T1000 (cell line): Measurements from ENCODE around the gene KDSR.

Experiments used
- DNase-seq: peaks from one replicate; lab custom pipeline; 2025; ENCODE audit warnings: mixed read lengths; lab: John Stamatoyannopoulos, UW

The KDSR gene, protein sequence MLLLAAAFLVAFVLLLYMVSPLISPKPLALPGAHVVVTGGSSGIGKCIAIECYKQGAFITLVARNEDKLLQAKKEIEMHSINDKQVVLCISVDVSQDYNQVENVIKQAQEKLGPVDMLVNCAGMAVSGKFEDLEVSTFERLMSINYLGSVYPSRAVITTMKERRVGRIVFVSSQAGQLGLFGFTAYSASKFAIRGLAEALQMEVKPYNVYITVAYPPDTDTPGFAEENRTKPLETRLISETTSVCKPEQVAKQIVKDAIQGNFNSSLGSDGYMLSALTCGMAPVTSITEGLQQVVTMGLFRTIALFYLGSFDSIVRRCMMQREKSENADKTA

DNA sequence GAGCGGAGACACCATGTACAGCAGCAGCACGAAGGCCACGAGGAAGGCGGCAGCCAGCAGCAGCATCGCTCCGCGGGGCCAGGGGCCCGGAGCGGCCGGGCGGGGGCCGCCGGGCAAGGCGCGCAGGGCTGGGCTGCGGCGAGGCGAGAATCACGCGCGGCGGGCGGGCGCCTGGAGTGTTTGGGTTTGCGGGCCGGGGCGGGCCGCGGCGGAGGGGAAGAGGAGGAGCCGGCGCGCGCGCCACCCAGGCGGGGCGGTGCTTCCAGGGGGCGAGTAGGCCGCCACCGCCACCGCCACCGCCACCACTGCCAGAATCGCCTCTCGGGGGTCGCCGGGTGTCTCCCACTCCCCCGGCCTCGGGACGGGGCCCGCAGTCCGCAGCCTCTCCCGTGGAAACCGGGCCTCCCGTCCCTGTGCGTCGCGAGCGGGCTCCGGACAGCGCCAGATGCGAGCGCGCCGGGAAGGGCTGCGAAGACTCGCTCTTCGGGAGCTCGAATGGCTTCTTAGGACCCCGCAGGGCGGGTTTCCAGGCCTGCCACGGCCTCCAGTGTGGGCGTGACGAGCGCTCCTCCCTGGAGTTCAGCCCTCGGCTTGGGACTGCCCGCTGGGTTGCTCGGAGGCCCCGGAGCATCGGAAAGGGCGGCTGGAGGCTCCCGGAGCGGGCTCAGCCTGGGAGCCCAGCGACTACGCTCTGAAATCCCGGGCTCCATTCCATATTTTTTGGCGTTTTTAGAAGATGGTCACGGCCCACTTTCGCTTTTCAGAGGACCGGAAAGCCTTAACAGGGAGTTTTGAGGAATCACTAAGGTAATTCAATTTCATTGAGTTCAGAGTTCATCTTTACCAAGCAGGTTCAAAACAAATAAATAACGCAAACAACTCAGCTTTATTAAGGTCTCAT lies at the start of gene KDSR:
Gene KDSR, minus strand, starts transcription at position 154 of the 901 bp plus-strand sequence. Its CDS starts 88 bp downstream, at position 66.
- DNase-seq = peak; percentile 89

DNA sequence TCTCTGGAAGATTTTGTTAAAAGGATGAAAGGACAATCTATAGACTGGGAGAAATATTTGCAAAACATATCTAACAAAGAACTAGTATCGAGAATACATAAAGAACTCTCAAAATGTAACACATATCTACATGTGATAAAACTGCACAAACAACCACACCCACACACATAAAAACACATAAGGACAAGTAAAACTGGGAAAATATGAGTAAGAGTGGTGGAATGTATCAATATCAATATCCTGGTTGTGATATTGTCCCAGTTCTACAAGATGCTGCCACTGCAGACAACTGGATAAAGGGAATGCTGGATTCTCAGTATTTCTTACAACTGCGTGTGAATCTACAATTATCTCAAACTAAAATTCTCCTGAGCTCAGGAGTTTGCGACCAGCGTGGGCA lies 45.9 kb upstream of the KDSR start:
- DNase-seq = no peak

DNA sequence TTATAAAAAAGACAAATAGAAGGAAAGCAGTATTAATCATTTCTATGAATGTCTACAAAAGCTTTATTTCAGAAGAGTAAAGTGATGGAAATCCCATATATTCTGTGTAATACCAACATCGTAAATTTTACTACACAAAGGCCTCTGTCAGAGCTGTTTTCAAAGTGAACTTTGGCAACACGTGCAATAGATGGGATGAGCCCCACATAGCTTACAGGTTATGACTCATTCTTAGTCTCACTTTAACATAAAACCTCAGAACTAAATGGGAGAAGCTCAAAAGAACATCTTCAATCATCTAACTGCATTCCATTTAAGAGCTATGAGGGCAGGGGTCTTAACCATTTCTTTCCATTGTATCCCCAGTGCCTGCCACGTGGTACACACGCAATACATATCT lies 43.8 kb upstream of the KDSR start:
- DNase-seq = no peak

DNA sequence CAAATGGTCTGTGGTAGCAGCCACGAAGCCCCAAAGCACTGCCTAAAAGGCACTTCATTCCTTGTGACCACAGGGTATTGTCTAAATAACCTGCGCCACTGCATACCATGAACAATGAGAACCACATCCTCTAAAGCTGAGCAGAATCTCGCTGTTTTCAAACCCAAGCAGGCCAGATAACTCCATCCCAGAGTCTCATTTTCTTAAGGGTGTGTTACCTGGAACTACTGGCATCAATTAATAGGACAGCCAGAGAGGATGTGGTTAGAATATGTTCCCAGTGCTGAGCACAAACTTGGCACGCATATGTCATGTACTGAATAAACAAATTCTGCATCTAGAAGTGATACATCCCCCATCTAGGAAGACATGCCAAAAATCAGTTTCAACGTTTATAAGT lies 42.3 kb upstream of the KDSR start:
- DNase-seq = no peak

DNA sequence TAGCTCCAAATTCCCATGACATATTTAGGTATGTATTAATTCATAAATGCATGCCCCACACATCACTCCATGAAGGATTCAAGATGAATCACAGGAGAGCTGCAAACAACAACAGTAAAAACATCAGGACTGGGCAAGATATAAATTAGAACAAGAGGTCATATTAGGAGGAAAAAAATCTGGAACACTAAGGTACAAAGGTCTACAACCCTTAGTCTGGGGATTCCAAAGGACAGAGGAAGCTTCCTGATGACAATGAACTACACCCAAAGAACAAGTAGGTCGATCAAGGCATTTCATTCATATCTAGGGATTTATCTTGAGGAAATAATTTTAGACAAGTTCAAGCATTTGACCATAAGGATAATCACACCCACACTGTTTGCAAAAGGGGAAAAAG lies 40.7 kb upstream of the KDSR start:
- no peak for DNase-seq

DNA sequence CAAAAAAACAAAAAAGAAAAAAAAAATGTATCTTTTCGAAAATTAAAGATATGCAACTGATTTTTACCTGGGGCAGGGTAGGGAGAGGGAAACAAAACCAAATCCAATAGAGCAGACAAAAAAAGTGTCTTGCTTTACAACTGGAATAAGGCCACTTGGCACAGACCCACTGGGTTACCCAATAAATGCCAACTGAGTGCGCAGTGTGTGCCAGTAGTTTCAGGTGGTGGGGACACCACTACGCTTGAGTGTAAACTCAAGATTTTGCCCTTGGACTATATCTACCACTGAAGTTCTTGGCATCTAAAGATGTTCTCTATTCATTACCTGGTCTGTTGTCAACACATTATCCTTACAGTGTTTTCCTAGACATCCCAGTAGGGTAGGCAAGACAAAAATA lies 39.0 kb upstream of the KDSR start:
- no peak for DNase-seq

DNA sequence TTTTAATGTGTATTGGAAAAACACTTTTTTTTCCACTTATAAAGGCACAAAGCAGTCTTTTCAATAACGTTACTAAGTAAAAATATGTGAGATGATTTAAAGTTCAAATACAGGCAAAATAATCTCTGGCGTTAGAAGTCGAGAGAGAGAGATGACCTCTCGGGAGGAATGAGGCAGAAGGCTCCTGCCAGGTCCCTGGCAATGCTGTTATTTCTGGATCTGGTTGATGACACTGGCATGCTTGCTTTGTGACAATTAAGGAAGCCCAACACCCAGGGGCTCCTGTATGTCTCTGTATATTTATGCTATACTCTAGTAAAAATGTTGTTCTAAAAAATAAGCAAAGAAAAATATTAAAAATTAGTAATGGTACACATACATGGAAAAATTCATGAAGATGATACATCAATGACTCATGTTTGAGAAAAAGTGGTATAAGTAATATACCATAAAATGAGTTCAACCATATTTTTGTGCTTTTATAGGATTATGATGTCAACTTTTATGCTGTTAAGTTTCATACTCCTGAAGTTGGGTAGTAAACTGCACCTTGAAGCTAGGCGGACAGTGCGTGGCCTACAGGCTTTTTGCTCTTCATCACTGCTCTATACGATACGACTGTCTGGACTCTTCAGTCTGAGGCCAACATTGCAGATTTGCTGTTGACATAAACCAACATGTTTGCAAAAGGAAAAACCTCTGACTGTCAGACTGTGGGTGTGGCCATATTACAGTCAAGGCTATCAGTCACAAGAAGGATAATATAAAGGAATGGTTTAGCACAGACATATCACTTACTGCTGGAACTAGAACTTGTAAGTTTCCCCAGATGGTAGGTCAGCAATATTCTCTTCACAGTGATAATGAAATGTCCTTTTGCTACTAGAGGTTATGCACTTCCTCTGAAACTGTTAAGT lies 35.5 kb upstream of the KDSR start:
- DNase-seq = no peak

DNA sequence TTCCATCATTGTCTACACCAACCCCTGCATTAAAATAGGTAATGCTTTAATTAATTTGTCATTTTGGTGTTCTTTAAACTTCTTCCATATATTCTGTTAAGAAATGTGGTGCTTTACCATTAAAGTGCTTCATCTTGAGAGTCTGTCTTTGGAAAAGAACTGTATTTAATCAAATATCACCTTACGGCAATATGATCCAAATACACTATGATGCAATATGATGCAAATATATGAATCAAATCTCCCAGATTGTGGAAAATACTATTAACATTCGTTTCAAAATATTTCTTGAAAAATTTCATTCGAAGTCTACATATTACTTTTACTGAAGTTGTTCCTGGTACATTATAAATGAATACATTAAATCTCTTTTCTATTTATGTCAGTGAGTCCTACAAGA lies 32.3 kb upstream of the KDSR start:
- no peak for DNase-seq

DNA sequence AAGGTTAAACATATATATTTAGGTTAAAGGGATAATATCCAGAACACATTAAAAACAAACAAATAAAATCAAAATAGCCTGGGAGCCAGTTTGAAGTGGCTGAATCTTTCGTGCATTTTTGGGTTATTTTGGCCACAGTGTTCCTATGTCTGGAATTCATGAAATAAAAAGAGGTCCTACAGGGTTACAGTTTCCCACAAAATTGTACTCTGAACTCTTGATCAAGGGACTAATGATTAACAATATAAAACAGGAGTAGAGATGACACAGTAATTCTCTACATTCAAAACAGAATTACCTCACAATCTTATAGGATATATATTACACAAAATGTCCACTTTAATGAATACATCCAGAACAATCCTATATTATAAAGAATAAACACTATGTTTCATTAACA lies 30.3 kb upstream of the KDSR start:
- no peak for DNase-seq

DNA sequence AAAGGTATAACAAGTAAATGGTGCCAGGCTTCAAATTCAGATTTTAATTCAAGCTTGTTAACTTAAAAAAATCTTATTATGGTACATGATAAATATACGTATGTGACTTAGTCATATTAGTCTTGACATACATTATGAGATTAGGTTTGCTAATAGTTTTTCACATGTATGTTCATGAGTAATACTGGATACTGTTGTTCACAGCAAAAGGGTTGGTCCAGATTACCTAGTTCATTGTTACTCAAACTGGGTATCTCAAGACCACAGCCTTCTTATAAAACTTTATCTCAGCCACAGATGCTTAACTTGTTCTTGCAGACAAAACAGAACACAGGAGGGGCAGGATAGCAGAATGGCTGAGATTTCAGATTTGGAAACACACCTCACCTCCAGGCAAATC lies 28.5 kb upstream of the KDSR start:
- no peak for DNase-seq

DNA sequence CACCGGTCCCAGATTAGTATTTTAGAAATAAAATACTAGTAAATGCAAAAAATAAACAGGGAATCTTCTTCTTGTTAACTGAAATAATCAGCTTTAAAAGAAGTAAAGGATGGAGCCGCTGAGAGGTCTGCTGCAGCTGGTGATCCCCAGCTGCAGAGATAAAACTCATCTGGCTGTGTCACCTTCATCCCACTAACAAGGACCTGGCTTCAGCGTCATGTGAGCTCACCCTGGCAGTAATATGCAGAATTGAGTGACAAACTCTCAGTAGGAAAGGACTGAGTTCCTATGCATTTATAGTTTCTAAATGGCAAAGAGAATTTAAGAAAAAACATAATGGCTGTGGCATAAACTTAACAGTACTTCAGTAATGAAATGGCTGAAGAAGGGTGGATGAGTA lies 27.9 kb upstream of the KDSR start:
- no peak for DNase-seq

DNA sequence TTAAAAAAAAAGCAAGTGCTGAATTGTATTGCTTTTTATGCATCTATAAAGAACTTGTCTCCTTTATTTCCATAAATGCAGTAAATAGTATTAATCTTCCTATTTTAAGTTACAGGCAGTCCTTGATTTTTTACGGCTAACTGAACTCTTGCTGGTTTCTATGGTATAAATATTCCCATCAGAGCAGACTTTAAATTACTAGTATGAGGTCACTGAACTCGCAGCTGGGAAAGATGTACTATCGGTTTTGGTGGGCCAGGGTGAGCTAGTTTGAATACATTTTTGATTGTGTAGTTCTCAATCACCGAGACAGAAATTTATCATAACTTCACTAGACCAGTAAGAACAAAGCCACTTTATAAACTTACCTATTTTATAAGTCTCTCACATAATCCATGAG lies 20.9 kb upstream of the KDSR start:
- DNase-seq = no peak

DNA sequence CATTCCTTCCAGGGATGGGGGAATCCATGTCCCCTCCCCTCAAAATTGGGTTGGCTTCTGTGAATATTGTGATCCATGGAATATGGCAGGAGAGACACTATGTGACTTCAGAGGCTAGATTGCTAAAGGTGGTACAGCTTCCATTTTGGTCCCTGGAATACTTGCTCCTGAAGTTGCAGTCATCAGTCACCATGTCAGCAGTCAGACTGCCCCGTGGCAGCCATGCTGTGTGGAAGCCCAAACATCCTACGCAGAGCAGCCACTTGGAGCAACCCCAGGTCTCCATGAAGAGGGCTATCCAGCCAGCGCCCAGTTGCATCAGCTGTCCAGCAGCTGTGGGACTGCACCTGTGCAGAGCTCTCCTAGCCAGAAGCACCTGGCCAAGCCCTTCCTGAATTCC lies 15.8 kb upstream of the KDSR start:
- no peak for DNase-seq

DNA sequence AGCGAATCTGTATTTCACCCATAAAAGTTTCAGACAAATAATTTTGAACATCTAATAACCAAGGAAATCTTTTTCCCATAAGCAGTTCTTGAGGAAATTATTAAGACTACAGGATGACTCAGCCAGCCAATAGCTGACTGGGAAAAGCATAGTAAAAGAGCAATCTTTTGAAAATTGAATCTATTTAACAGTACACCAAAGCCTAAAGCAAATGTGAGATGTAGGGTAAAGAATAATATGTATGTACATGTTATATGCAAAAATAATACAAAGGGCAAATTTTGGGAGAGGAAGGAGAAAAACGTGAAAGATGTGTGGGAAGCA lies 12.6 kb upstream of the KDSR start:
- no peak for DNase-seq

DNA sequence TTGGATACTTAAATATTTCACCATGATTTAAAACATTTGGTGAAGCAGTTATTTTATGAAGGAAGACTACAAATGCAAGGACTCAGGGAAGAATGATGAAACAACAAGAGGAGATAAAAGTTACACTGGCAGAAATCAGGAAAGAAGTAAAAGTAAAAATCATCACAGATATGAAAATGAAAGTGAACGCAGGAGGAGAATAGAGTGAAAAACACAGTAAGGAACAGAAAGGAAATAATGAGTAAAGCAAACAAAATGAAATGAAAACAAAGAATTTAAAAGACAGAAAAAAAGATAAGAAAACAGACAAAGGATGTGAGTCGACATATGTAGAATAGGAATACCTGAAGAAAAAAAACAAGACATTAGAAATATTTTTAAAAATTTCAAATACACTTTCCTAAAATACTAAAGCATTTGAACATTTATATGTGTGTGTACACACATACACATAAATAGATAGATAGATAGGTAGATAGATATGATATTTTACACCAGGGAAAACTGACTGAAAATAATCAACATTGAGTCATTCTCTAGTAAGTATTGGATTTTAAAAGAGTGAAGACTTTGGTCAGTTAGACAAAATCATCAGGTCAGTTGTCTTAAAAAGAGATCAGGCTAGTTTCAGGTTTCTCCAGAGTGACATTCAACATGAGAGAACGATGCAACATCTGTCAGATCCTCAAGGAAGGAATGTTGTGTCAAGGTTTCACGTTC lies 12.1 kb upstream of the KDSR start:
- DNase-seq = no peak

DNA sequence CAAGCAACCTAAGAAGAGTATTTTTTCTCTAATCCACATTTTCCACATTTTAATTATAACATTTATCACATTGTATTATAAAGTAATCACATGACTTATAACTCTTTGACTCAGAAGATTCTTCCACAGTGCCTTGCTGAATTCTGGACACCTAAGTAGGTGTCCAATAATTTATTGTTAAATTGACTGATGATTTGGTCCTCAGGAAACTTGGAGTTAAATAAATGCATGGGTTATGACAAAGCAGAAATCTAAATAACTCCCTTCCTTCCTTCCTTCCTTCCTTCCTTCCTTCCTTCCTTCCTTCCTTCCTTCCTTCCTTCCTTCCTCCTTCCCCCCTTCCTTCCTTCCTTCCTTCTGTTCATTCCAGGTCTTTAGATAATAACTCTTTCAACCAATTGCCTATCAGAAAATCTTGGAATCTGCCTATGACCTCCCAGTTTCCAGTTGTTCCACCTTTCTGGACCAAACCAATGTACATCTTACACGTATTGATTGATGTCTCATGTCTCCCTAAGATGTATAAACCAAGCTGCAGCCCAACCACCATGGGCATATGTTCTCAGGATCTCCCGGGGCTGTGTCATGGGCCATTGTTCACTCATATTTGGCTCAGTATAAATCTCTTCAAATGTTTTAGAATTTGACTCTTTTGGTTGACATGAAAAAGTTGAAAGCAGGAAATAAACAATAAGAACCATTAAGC lies 10.4 kb upstream of the KDSR start:
- no peak for DNase-seq

DNA sequence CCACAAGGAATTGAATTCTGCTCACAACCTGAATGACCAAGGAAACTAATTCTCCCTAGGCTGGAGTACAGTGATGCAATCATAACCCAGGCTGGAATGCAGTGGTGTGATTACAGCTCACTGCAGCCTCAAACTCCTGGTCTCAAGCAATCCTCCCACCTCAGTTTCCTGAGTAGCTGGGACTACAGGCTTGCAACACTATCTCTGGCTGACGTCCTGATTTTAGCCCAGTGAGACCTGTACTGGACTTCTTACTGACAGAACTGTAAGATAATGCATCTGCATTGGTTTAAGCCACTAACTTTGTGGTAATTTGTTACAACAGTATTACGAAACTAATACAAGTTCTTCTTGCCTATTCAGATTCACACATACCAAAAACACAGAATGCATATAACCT lies 9.5 kb upstream of the KDSR start:
- DNase-seq = no peak

DNA sequence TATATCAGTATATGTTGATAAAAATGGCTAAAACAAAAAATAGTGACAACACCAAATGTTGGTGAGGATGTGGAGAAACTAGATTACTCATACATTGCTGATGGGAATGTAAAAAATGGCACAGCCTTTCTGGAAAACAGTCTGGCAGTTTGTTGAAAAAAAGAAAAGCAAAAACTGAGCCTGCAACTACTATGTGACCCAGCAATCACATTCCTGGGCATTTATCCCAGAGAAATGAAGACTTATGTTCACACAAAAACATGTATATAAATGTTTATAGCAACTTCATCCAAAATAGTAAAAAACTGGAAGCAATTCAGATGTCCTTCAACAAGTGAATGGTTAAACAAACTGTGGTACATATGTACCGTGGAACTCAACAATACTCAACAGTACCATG lies 7.5 kb upstream of the KDSR start:
- DNase-seq = no peak

DNA sequence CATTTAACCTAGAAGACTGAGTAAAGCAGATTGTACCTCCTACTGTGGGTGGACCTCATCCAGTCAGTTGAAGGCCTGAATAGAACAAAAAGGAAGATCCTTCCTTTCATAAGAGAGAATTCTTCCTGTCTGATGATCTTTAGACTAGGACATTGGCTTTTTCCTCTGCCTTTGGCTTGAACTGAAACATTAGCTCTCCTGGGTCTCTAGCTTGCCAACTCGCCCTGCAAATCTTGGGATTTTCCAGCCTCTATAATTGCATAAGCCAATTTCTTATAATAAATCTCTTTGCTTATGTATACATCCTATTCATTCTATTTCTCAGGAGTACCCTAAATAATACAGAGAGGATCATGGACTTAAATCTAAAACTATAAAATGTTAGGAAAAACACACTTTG lies 6.2 kb upstream of the KDSR start:
- DNase-seq = no peak

DNA sequence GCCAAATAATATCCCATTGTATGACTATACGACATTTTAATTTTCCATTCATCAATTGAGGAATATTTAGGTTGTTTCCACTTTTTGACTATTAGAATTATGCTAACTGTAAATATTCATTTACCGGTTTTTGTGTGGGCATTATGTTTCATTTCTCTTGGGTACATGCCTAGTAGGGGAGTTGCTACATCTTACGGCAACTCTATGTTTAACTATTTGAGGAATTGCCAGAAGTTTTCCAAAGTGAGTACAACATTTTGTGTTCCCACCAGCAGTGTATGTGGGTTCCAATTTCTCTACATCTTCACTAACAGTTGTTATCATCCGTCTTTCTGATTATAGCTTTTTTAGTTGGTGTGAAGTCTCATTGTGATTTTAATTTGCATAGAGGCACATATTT lies 1.6 kb upstream of the KDSR start:
- DNase-seq = no peak
